ENCODE results near the gene MTERF1. TPM values are rescaled to one million over a fixed set of nuclear protein-coding genes. Genes with fewer than 3 reads are reported as not detected.

MTERF1 gene
- total RNA-seq, 1 experiment from 2014 or later: 13.1 TPM

GRCh38 chr7:91838439-91838838 lies 42.1 kb downstream of the MTERF1 start:
- DNase-seq (ENCODE audit: low read depth, low spot score) (no peak), ATAC-seq (no peak)
- CTCF ChIA-PET: interaction anchor here (1.2 kb wide), 1 partner anchor 9 kb away, joined by 6 read pairs; no protein-coding TSS in a partner anchor
- Histone ChIP-seq H3K27ac (ENCODE audit: low read depth, low read length) (no peak overlapping the region), H3K4me2 (ENCODE audit: low read length) (no peak overlapping the region), H3K79me2 (ENCODE audit: insufficient read depth, low read length) (no peaks in the 10 kb centered on the region), H3K9me2 (ENCODE audit: insufficient read depth) (no peaks in the 10 kb centered on the region), H3K9me3 (ENCODE audit: control insufficient read depth in 1 of 2, insufficient read depth in 1 of 2, low read depth in 1 of 2, low read length in 2 of 2) (no peaks in the 10 kb centered on the region), H3K27me3 (ENCODE audit: insufficient read depth, low read length) (no peaks in the 10 kb centered on the region), H3K4me3 (replicated peaks in 1 of 2; ENCODE audit: low read depth in 1 of 2, low read length in 2 of 2) (no peak overlapping the region), H3K4me1 (ENCODE audit: control insufficient read depth in 1 of 2, insufficient read depth in 2 of 2, low read length in 2 of 2) (peaks cover 0 to 10% of the 10 kb centered on the region in 2 experiments; a peak in 1 of 4 replicates), H3K9ac (ENCODE audit: low read length) (no peak overlapping the region), H2AFZ (ENCODE audit: low read depth, low read length, poor library complexity, severe bottlenecking) (no peak overlapping the region), H3K36me3 (ENCODE audit: control insufficient read depth in 1 of 2, insufficient read depth in 2 of 2, low read length in 2 of 2) (no peaks in the 10 kb centered on the region), H4K20me1 (ENCODE audit: insufficient read depth) (no peaks in the 10 kb centered on the region)
- POLR2A ChIA-PET: no interaction called here
- no TSS peak for BruUV-seq (replicated peaks)
- TF ChIP-seq EGR1 (IDR thresholded peaks at IDR 0.05; ENCODE audit: low read depth): no peak
- no peak for TF ChIP-seq SRF (IDR thresholded peaks at IDR 0.05; ENCODE audit: low read depth)
- TF ChIP-seq ZNF274 (IDR thresholded peaks at IDR 0.05; ENCODE audit: low read depth, low read length): no peak
- no peak for TF ChIP-seq REST (IDR thresholded peaks at IDR 0.05; ENCODE audit: low read depth)
- TF ChIP-seq ELF1 (IDR thresholded peaks at IDR 0.05; ENCODE audit: borderline replicate concordance, low read depth): no peak
- no peak for TF ChIP-seq RAD21 (IDR thresholded peaks at IDR 0.05; ENCODE audit: low read depth)
- no peak for TF ChIP-seq TCF7L2 (IDR thresholded peaks at IDR 0.05; ENCODE audit: borderline replicate concordance, extremely low read depth, insufficient read depth, insufficient read length)
- TF ChIP-seq POLR2A (IDR thresholded peaks at IDR 0.05; ENCODE audit: borderline replicate concordance, extremely low read depth, insufficient read depth, insufficient read length): no peak
- TF ChIP-seq, protein P1, sequence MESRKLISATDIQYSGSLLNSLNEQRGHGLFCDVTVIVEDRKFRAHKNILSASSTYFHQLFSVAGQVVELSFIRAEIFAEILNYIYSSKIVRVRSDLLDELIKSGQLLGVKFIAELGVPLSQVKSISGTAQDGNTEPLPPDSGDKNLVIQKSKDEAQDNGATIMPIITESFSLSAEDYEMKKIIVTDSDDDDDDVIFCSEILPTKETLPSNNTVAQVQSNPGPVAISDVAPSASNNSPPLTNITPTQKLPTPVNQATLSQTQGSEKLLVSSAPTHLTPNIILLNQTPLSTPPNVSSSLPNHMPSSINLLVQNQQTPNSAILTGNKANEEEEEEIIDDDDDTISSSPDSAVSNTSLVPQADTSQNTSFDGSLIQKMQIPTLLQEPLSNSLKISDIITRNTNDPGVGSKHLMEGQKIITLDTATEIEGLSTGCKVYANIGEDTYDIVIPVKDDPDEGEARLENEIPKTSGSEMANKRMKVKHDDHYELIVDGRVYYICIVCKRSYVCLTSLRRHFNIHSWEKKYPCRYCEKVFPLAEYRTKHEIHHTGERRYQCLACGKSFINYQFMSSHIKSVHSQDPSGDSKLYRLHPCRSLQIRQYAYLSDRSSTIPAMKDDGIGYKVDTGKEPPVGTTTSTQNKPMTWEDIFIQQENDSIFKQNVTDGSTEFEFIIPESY (IDR thresholded peaks at IDR 0.05; ENCODE audit: extremely low read depth, insufficient replicate concordance, low read length): no peak
- TF ChIP-seq ZFX (IDR thresholded peaks at IDR 0.05): no peak
- TF ChIP-seq JUND (IDR thresholded peaks at IDR 0.05): no peak
- TF ChIP-seq EZH2 (IDR thresholded peaks at IDR 0.05): no peak
- TF ChIP-seq SP1 (IDR thresholded peaks at IDR 0.05; ENCODE audit: low read depth): no peak
- TF ChIP-seq CBX3 (IDR thresholded peaks at IDR 0.05; ENCODE audit: low read depth): no peak
- intact Hi-C loops (cut with micrococcal nuclease): no loop called here
- RAD21 ChIA-PET (ENCODE audit: low non-redundant PET in 1 of 2, low total read pairs in 2 of 2, uncharacterized antibody in 2 of 2, unreplicated experiment in 2 of 2): no interaction called here
